Activated CD8-positive, alpha-beta memory T cell treated with anti-CD3 and anti-CD28 coated beads for 1 hour (primary cell): ENCODE results near the gene FAM118A.
"Not testable (repeated sequence)": the region's sequence is repeated elsewhere in the genome, so short reads cannot be mapped to it uniquely, and the experiment has no call there.

Experiments used
- DNase-seq, 2 donors: peaks; one replicate each; pipeline ENCODE4 v3.0.0-alpha.2; 2020; ENCODE audit warnings: low read depth in 1 of 2; ENCODE audit errors: extremely low read depth in 1 of 2

The FAM118A gene

GRCh38 chr22:45328822-45329529 is 19.2 kb downstream of the FAM118A start:
- DNase-seq, result no peak

- DNase-seq, result no peak
Measured at GRCh38 chr22:45329530-45329936, 19.8 kb downstream of the FAM118A start.

- DNase-seq, result no peak
Measured at GRCh38 chr22:45330548-45330947, 20.8 kb downstream of the FAM118A start.

GRCh38 chr22:45331486-45331885 is 21.8 kb downstream of the FAM118A start:
- DNase-seq, result no peak

- no peak for DNase-seq
Measured at GRCh38 chr22:45332001-45332400, 22.3 kb downstream of the FAM118A start.

GRCh38 chr22:45334068-45334467 is 24.3 kb downstream of the FAM118A start:
- DNase-seq, result no peak

- no peak for DNase-seq
Measured at GRCh38 chr22:45334528-45334927, 24.8 kb downstream of the FAM118A start.

- no peak for DNase-seq
Measured at GRCh38 chr22:45335021-45335818, 25.5 kb downstream of the FAM118A start.

- DNase-seq, result no peak
Measured at GRCh38 chr22:45335854-45336522, 26.3 kb downstream of the FAM118A start.

GRCh38 chr22:45336971-45337431 is 27.3 kb downstream of the FAM118A start:
- no peak for DNase-seq

- DNase-seq, result no peak
Measured at GRCh38 chr22:45337536-45337935, 27.8 kb downstream of the FAM118A start.

GRCh38 chr22:45338795-45339194 is 29.1 kb downstream of the FAM118A start:
- DNase-seq, result no peak

GRCh38 chr22:45340323-45340722 is 30.6 kb downstream of the FAM118A start:
- DNase-seq, result no peak

- peak in 1 of 2 donors; percentile 33 for DNase-seq
Measured at GRCh38 chr22:45341498-45341897, 31.8 kb downstream of the FAM118A start.

GRCh38 chr22:45343143-45343542 is 33.4 kb downstream of the FAM118A start:
- DNase-seq, result no peak

GRCh38 chr22:45344334-45344733 is 34.6 kb downstream of the FAM118A start:
- no peak for DNase-seq

GRCh38 chr22:45349916-45350315 is 40.2 kb downstream of the FAM118A start:
- DNase-seq, result no peak

- DNase-seq, result no peak
Measured at GRCh38 chr22:45351956-45352355, 42.2 kb downstream of the FAM118A start.

GRCh38 chr22:45352757-45353156 is 43.0 kb downstream of the FAM118A start:
- DNase-seq, result not testable (repeated sequence)

- DNase-seq, result no peak
Measured at GRCh38 chr22:45353786-45354185, 44.1 kb downstream of the FAM118A start.

GRCh38 chr22:45357490-45357889 is 47.8 kb downstream of the FAM118A start:
- no peak for DNase-seq

GRCh38 chr22:45358127-45358526 is 48.4 kb downstream of the FAM118A start:
- no peak for DNase-seq
